H7 (cell line): ENCODE measurements around the gene LTBP4. TPM values are rescaled to one million over a fixed set of nuclear protein-coding genes. Genes with fewer than 3 reads are reported as not detected.
"Not testable (repeated sequence)": the region's sequence is repeated elsewhere in the genome, so short reads cannot be mapped to it uniquely, and the experiment has no call there.

Experiments
- DNase-seq: peaks from one replicate; pipeline ENCODE4 v3.0.0; 2012
- H3K27me3 ChIP-seq: 2 replicates; pipeline ENCODE4 v1.6.0; 2011; ENCODE audit warnings: mild to moderate bottlenecking, low read length; ENCODE audit not compliant: control insufficient read depth, insufficient read depth
- H3K36me3 ChIP-seq: replicated peaks from 2 replicates; pipeline ENCODE4 v1.5.1; 2011; ENCODE audit warnings: low read length; ENCODE audit not compliant: control insufficient read depth, insufficient read depth
- H3K4me3 ChIP-seq: 2 replicates; pipeline ENCODE4 v1.5.1; 2011; ENCODE audit warnings: low read depth, mild to moderate bottlenecking, control low read depth, low read length, moderate library complexity; ENCODE audit not compliant: insufficient read depth
- total RNA-seq: library from RNA; depleted of rRNA; stranded (reverse); fragments of >200 nt; shearing (Covaris generic); gene quantifications from 2 replicates; pipeline ENCODE4 v1.2.3, GENCODE V29; 2014

LTBP4 gene
- total RNA-seq, 1 experiment from 2014 or later: 54.6 TPM

DNA sequence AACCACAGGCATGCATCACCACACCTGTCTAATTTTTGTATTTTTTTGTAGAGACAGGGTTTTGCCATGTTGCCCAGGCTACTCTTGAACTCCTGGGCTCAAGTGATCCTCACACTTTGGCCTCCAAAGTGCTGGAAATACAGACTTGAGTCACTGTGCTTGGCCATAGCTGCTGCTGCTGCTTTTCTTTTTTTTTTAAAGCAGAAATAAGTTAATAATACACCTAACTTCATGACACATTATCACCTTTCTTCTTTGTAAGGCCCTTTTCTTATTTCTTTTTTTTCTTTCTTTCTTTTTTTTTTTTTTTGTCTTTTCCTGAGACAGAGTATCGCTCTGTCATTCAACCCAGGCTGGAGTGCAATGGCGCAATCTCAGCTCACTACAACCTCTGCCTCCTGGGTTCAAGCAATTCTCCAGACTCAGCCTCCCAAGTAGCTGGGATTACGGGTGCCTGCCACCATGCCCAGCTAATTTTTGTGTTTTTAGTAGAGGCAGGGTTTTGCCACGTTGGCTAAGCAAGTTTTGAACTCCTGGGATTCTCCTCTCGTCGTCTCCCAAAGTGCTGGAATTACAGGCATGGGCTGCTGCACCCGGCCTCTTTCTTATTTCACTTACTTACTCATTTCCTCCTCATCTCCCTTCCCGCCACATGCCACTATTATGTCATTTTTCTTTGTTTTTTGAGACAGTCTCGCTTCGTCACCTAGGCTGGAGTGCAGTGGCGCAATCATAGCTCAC lies 15.8 kb upstream of the LTBP4 start:
- peaks cover 10% of the 10 kb centered on the region for H3K36me3 ChIP-seq
- no peaks in the 10 kb centered on the region for H3K27me3 ChIP-seq
- H3K4me3 ChIP-seq: no peak overlapping the region
- no peak for DNase-seq

DNA sequence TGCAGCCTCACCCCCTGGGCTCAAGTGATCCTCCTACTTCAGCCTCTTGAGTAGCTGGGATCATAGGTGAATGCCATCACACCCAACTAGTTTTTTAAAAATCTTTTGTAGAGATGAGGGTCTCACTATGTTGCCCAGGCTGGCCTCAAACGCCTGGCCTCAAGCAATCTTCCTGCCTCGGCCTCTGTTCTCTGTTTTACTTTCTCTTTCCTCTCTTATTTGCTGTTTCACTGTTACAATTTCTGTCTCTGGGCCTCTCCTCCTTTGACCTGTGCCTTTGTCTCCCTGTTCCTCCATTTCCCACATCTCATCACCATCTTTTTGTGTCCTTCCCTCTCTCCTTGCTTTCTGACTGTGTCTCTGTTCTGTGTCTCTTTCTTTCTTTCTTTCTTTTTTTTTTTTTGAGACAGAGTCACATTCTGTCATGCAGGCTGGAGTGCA lies 15.2 kb upstream of the LTBP4 start:
- Histone ChIP-seq H3K36me3 (peaks cover 7% of the 10 kb centered on the region), H3K4me3 (no peak overlapping the region), H3K27me3 (no peaks in the 10 kb centered on the region)
- no peak for DNase-seq

DNA sequence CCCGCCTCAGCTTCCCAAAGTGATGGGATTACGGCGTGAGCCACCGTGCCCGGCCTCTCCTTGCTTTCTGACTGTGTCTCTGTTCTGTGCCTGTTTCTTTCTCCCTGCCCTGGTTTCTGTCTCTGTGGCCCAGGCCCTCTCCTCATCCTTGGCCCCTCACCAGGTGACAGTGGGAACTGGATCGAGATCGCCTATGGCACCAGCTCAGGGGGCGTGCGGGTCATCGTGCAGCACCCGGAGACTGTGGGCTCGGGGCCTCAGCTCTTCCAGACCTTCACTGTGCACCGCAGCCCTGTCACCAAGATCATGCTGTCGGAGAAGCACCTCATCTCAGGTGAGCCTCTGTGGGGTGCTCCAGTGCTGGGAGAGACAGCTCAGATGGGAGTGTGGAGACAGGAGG lies 14.6 kb upstream of the LTBP4 start:
- peaks cover 7% of the 10 kb centered on the region for H3K36me3 ChIP-seq
- no peaks in the 10 kb centered on the region for H3K27me3 ChIP-seq
- DNase-seq: no peak
- H3K4me3 ChIP-seq: no peak overlapping the region

DNA sequence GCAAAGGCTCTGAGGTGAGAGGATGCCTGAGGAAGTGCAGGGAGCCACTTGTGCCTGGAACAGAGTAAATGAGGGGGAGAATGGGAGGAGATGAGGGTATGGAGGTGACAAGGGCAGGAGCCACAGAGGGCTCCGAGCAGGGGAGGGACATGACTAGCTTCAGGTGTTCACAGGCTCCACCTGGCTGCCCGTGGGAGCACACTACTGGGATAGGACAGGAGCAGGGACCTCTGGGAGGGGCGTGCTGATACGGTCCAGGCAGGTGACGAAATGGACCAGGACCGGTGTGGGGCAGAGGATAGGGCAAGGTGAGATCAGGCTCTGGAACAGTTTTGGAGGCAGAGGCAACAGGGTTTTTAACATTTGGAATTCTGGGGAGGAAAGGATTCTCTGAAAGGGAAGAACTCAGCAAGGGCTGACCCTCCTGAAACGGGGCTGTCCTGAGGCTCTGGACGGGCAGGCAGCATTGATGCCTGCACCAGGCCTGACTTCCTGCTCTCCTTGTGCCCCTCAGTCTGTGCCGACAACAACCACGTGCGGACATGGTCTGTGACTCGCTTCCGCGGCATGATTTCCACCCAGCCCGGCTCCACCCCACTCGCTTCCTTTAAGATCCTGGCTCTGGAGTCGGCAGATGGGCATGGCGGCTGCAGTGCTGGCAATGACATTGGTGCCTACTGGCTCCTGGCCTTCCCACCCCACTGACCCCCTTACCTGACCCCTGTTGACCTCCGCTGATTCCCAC lies 12.9 kb upstream of the LTBP4 start:
- H3K27me3 ChIP-seq: no peaks in the 10 kb centered on the region
- H3K4me3 ChIP-seq: no peak overlapping the region
- H3K36me3 ChIP-seq: peaks cover 4% of the 10 kb centered on the region
- no peak for DNase-seq

GRCh38 chr19:40588926-40589569 lies 12.1 kb upstream of the LTBP4 start:
- Histone ChIP-seq H3K27me3 (no peaks in the 10 kb centered on the region), H3K36me3 (peaks cover 4% of the 10 kb centered on the region), H3K4me3 (no peak overlapping the region)
- DNase-seq: no peak

DNA sequence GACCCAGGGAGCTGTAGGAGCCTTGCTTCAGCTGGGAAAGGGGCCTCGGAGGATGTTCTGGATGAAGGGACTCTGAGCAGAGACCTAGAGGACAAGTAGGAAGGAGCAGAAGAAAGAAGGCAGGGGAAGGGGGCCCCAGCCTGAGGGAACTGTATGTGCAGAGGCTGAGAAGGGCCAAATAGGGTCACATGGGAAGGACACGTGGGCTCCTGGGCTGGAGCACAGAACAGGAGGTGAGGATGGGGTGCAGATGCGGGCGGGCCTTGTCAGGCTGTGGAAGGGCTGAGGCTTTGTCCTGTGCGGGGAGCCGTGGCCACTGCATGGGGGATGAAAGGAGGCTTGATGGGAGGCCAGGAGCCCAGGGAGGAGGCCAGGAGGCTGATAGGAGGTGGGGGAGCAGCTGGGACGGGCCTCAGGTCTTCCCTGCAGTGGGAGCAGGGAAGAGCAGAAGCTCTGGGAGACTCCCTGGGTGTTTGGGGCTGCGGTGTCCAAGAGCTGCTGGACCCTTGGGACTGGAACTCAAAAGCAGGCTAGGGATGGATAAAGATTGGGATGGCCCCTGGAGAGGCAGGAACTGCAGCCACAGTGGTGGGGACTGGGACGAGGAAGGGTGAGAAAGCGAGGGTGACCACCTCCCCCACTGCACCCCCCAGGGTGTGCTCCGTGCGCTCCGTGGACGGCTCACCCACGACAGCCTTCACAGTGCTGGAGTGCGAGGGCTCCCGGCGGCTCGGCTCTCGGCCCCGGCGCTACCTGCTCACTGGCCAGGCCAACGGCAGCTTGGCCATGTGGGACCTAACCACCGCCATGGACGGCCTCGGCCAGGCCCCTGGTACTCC lies 11.4 kb upstream of the LTBP4 start:
- Histone ChIP-seq H3K4me3 (no peak overlapping the region), H3K36me3 (peaks cover 4% of the 10 kb centered on the region), H3K27me3 (no peaks in the 10 kb centered on the region; the same call in 1 of the 2 replicates)
- no peak for DNase-seq

GRCh38 chr19:40590464-40591265 lies 10.5 kb upstream of the LTBP4 start:
- no peak for DNase-seq
- no peak overlapping the region for H3K4me3 ChIP-seq
- H3K27me3 ChIP-seq: no peaks in the 10 kb centered on the region; the same call in 1 of the 2 replicates
- H3K36me3 ChIP-seq: peaks cover 4% of the 10 kb centered on the region

GRCh38 chr19:40591724-40592123 lies 9.4 kb upstream of the LTBP4 start:
- DNase-seq, H3K36me3 ChIP-seq, H3K27me3 ChIP-seq, H3K4me3 ChIP-seq: not testable (repeated sequence)

DNA sequence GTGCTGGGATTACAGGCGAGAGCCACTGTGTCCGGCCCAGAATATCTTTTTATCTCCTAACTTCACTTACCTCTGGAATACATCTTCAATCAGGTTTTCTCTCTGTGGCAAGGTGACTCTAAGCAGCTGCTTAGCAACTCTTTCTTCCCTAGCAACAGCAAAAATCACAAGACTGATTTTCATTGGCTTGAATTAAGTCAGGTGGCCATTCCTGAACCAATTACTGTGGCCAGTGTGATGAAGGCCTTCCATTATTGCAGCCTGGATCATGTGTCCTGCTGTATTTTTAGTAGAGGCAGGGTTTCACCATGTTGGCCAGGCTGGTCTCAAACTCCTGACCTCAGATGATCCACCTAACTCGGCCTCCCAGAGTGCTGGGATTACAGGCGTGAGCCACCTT lies 9.0 kb upstream of the LTBP4 start:
- peak; percentile 82 for DNase-seq
- peaks cover 2% of the 10 kb centered on the region for H3K36me3 ChIP-seq

GRCh38 chr19:40594255-40594654 lies 6.9 kb upstream of the LTBP4 start:
- peak; percentile 81 for DNase-seq
- no peak overlapping the region for H3K4me3 ChIP-seq

More for the DNA sequence above, 9.0 kb upstream of the LTBP4 start:
- Histone ChIP-seq H3K27me3 (peaks cover 9% of the 10 kb centered on the region), H3K4me3 (no peak overlapping the region)

DNA sequence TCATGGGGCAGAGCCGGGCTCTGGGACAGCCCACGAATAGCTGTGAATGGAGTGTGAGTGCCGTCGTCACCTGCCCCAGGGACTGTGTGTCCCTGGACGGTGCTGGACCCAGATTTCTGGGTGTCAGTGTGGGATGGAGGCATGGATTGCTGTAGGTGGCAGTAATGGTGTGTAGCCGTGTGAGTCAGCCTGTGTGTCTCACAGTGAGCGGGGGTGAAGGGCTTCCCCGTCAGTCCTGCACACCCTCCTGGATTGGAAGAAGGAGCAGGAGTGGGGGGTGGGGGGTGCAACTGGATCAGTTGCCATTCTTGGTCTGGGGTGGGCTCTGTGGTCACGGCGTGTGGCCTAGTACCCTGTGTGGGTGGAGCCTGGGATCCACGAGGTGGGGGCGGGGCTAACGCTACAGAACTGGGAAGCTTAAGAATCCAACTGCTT lies 6.5 kb upstream of the LTBP4 start:
- Histone ChIP-seq H3K27me3 (peaks cover 24% of the 10 kb centered on the region), H3K36me3 (no peaks in the 10 kb centered on the region), H3K4me3 (no peak overlapping the region)
- DNase-seq: peak; percentile 60

More at GRCh38 chr19:40594255-40594654, 6.9 kb upstream of the LTBP4 start:
- Histone ChIP-seq H3K36me3 (no peaks in the 10 kb centered on the region), H3K27me3 (peaks cover 21% of the 10 kb centered on the region)

- H3K27me3 ChIP-seq: peaks cover 43% of the 10 kb centered on the region
- peak; percentile 94 for DNase-seq
- H3K4me3 ChIP-seq: peak overlapping the region; percentile 40
- H3K36me3 ChIP-seq: no peaks in the 10 kb centered on the region
These were observed 4.4 kb upstream of the LTBP4 start for GRCh38 chr19:40596608-40597328.

GRCh38 chr19:40597329-40597838 lies 3.8 kb upstream of the LTBP4 start:
- DNase-seq: no peak
- Histone ChIP-seq H3K4me3 (peak overlapping the region; percentile 40), H3K27me3 (peaks cover 49% of the 10 kb centered on the region), H3K36me3 (no peaks in the 10 kb centered on the region)
